ENCODE data around the gene CRIP2. TPM values are rescaled to one million over a fixed set of nuclear protein-coding genes. Genes with fewer than 3 reads are reported as not detected.

CRIP2 gene
- total and polyA plus RNA-seq, 9 of the 15 experiments (the other 6 are each of a cell fraction or from before 2014, with no cell fraction given), result 0.18 to 2.0 (median 0.69) TPM; not detected in 1

DNA sequence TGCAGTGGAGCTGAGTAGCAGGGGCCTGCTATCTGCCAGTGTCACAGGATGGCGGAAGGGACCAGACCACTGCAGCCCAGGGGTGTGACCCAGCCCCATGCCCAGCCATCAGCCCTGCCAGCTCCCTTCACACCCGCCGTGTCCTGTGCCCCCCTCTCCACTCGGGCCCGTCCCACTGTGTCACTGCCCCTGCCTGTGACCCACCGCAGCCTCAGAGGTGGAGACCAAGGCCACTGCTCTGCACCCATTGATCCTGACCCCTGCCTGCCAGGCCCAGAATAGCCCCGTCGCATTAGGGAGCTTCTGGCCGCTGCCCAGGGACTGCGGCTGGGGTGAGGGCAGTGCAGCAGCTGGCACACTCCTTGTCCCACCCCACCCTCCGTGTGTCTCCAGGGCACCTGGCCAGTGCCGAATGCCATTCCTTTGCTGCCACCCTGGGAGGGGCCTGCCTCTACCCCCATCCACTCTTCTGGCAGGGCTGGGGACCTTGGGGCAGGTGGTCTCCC lies 2.1 kb upstream of the CRIP2 start (continued):
- no peak for TF ChIP-seq MGA (IDR thresholded peaks at IDR 0.05)
- TF ChIP-seq KDM4B (IDR thresholded peaks at IDR 0.05; ENCODE audit: borderline replicate concordance in 2 of 2, low read depth in 1 of 2), result no peak
- TF ChIP-seq ZBTB34 (CRISPR knock-in tag; IDR thresholded peaks at IDR 0.05), result no peak
- TF ChIP-seq, protein P1, sequence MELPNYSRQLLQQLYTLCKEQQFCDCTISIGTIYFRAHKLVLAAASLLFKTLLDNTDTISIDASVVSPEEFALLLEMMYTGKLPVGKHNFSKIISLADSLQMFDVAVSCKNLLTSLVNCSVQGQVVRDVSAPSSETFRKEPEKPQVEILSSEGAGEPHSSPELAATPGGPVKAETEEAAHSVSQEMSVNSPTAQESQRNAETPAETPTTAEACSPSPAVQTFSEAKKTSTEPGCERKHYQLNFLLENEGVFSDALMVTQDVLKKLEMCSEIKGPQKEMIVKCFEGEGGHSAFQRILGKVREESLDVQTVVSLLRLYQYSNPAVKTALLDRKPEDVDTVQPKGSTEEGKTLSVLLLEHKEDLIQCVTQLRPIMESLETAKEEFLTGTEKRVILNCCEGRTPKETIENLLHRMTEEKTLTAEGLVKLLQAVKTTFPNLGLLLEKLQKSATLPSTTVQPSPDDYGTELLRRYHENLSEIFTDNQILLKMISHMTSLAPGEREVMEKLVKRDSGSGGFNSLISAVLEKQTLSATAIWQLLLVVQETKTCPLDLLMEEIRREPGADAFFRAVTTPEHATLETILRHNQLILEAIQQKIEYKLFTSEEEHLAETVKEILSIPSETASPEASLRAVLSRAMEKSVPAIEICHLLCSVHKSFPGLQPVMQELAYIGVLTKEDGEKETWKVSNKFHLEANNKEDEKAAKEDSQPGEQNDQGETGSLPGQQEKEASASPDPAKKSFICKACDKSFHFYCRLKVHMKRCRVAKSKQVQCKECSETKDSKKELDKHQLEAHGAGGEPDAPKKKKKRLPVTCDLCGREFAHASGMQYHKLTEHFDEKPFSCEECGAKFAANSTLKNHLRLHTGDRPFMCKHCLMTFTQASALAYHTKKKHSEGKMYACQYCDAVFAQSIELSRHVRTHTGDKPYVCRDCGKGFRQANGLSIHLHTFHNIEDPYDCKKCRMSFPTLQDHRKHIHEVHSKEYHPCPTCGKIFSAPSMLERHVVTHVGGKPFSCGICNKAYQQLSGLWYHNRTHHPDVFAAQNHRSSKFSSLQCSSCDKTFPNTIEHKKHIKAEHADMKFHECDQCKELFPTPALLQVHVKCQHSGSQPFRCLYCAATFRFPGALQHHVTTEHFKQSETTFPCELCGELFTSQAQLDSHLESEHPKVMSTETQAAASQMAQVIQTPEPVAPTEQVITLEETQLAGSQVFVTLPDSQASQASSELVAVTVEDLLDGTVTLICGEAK (IDR thresholded peaks at IDR 0.05), result no peak
- TF ChIP-seq, protein P1 (CRISPR knock-in tag; IDR thresholded peaks at IDR 0.05), result no peak
